KMS-11 (cell line): Measurements from ENCODE around the gene ESPNL.
"Not testable (repeated sequence)": the region's sequence is repeated elsewhere in the genome, so short reads cannot be mapped to it uniquely, and the experiment has no call there.

Source experiments
- H2AFZ ChIP-seq: fragments of 200-600 bp; sonication (generic); 2 replicates; pipeline ENCODE4 v1.6.1; 2016; ENCODE audit warnings: antibody characterized with exemption, mixed run types, low read depth
- H3K27ac ChIP-seq: fragments of 200-600 bp; sonication (generic); 2 replicates; pipeline ENCODE4 v1.6.1; 2016; ENCODE audit warnings: mild to moderate bottlenecking, mixed run types
- H3K27me3 ChIP-seq: fragments of 200-600 bp; sonication (generic); 2 replicates; pipeline ENCODE4 v1.6.1; 2017; ENCODE audit warnings: mild to moderate bottlenecking, low read depth, mixed run types, moderate library complexity; ENCODE audit not compliant: insufficient read depth
- H3K36me3 ChIP-seq: fragments of 200-600 bp; sonication (generic); 2 replicates; pipeline ENCODE4 v1.6.1; 2017; ENCODE audit warnings: mild to moderate bottlenecking, mixed run types; ENCODE audit not compliant: insufficient read depth
- H3K4me1 ChIP-seq: fragments of 200-600 bp; sonication (generic); 2 replicates; pipeline ENCODE4 v1.6.1; 2016; ENCODE audit warnings: mild to moderate bottlenecking, low read depth, mixed run types; ENCODE audit not compliant: poor library complexity, severe bottlenecking
- H3K4me2 ChIP-seq: fragments of 200-600 bp; sonication (generic); 2 replicates; pipeline ENCODE4 v1.7.0; 2016; ENCODE audit warnings: mild to moderate bottlenecking, mixed run types
- H3K4me3 ChIP-seq: fragments of 200-600 bp; sonication (generic); IDR thresholded peaks from 2 replicates; pipeline ENCODE4 v1.6.1; 2017; ENCODE audit warnings: low read depth, low read length, mixed read lengths; ENCODE audit not compliant: insufficient read depth
- H3K79me2 ChIP-seq: fragments of 200-600 bp; sonication (generic); 2 replicates; pipeline ENCODE4 v1.6.1; 2016; ENCODE audit warnings: low read depth, mixed run types; ENCODE audit not compliant: insufficient read depth
- H3K9ac ChIP-seq: fragments of 200-600 bp; sonication (generic); 2 replicates; pipeline ENCODE4 v1.6.1; 2016; ENCODE audit warnings: mild to moderate bottlenecking, mixed run types
- H4K20me1 ChIP-seq: fragments of 200-600 bp; sonication (generic); 2 replicates; pipeline ENCODE4 v1.6.1; 2016; ENCODE audit warnings: mild to moderate bottlenecking, mixed run types; ENCODE audit not compliant: insufficient read depth
- TF ChIP-seq, protein P1 (sequence below): fragments of 200-600 bp; sonication (generic); conservative IDR thresholded peaks from 2 replicates; pipeline ENCODE4 v1.6.1; 2017; ENCODE audit warnings: low read depth, mild to moderate bottlenecking, antibody characterized with exemption, low read length, moderate library complexity, mixed read lengths

The ESPNL gene

DNA sequence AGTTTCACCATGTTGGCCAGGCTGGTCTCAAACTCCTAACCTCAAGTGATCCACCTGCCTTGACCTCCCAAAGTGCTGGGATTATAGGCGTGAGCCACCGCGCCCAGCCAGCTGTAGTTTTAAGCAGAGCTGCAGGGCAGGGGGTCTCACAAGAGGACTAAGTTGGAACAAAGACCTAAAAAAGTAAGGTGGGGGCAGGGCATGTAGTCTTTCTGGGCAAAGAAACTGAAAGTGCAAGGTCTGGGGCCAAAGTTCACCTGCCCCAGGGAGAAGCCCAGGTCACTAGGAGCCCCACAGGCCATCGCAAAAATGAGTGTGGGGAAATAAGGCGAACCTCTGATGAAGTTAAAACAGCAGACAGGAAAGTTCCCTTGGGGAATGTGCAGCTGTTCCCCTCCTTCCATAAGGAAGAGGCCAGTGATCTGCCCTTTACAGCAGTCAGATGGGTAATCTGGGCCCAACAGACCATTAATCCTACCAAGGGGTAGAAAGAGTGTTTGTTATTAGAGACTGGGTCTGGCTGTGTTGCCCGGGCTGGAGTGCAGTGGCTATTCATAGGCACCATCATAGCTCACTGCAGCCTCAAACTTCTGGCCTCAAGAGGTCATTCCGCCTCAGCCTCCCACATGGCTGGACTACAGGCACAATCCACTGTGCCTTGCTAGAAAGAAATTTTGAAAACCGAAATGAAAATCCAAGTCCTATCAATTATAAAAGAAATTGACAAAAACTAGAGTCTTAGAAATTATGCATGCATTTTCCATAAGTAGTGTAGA lies 36.5 kb upstream of the ESPNL start:
- no peaks in the 10 kb centered on the region for H3K36me3 ChIP-seq
- no peak overlapping the region for H3K4me3 ChIP-seq

DNA sequence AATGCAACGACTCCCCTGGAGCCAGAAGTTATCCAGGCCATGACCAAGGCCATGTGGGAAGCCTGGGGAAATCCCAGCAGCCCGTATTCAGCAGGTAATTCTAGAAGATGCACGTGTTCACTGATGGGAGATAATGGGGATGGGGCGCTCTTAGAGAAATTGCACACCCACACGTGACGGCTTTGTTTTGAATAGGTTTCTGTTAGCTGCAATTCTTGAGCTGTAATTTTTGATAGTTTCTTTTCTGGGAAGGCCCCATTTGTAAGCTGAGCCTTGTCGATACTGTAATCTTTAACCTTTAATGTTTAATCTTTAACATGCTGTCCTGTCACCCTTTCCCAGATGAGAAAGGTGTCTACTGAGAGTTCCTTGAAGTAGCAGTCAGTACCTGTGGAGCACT lies 35.8 kb upstream of the ESPNL start:
- no peak overlapping the region for H2AFZ ChIP-seq
- no peaks in the 10 kb centered on the region for H3K27me3 ChIP-seq
- H3K4me1 ChIP-seq = peaks cover 47% of the 10 kb centered on the region
- no peak overlapping the region for H3K4me3 ChIP-seq
- TF ChIP-seq, protein P1, sequence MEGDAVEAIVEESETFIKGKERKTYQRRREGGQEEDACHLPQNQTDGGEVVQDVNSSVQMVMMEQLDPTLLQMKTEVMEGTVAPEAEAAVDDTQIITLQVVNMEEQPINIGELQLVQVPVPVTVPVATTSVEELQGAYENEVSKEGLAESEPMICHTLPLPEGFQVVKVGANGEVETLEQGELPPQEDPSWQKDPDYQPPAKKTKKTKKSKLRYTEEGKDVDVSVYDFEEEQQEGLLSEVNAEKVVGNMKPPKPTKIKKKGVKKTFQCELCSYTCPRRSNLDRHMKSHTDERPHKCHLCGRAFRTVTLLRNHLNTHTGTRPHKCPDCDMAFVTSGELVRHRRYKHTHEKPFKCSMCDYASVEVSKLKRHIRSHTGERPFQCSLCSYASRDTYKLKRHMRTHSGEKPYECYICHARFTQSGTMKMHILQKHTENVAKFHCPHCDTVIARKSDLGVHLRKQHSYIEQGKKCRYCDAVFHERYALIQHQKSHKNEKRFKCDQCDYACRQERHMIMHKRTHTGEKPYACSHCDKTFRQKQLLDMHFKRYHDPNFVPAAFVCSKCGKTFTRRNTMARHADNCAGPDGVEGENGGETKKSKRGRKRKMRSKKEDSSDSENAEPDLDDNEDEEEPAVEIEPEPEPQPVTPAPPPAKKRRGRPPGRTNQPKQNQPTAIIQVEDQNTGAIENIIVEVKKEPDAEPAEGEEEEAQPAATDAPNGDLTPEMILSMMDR = no peak
- H3K9ac ChIP-seq = no peak overlapping the region
- 0 out of 2 replicates have a peak, but pooled peaks cover 4% of the 10 kb centered on the region for H3K79me2 ChIP-seq
- no peaks in the 10 kb centered on the region for H3K36me3 ChIP-seq
- H3K4me2 ChIP-seq = no peak overlapping the region
- H4K20me1 ChIP-seq = no peaks in the 10 kb centered on the region
- H3K27ac ChIP-seq = no peak overlapping the region

More for the DNA sequence above, 36.5 kb upstream of the ESPNL start:
- Histone ChIP-seq H3K79me2 (0 out of 2 replicates have a peak, but pooled peaks cover 4% of the 10 kb centered on the region), H3K4me2 (peak overlapping the region; percentile 21; the same call in 1 of the 2 replicates), H3K27me3 (no peaks in the 10 kb centered on the region), H3K27ac (no peak overlapping the region), H3K9ac (no peak overlapping the region), H4K20me1 (no peaks in the 10 kb centered on the region), H2AFZ (no peak overlapping the region), H3K4me1 (peaks cover 39% of the 10 kb centered on the region)
- TF ChIP-seq, protein P1 = no peak

DNA sequence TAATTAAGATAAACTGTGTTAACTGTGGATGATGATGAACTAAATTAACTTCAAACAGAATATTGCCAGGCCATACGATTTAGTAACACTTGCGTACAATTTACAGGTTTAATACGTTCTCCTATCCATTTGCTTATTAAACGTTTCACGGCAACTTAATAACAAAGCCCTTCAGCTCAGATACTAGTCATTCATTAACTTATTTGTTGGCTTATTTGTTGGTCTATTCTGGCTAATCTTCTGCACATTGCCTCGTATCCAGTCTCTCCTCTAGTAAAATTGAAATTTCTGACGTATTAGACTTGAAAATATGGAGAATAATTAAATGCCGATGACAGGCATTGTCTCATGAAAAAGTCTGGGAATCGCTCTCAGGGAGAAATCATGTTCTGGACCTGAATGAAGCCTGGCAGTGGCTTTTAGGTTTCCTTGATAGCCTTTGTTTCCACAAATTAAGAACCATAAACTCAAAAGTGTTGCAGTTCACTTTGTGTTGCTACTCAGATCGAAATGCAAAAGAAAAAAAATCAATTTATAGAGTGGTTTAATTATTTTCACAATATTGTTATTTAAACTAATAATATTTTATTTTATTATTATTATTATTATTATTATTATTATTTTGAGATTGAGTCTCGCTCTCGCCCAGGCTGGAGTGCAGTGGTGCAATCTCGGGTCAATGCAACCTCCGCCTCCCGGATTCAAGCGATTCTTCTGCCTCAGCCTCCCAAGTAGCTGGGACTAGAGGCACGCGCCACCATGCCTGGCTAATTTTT lies 34.9 kb upstream of the ESPNL start:
- Histone ChIP-seq H3K4me3 (no peak overlapping the region), H3K27me3 (no peaks in the 10 kb centered on the region), H3K9ac (no peak overlapping the region), H3K27ac (no peak overlapping the region), H3K79me2 (0 out of 2 replicates have a peak, but pooled peaks cover 4% of the 10 kb centered on the region), H3K4me2 (no peak overlapping the region), H3K36me3 (no peaks in the 10 kb centered on the region), H4K20me1 (no peaks in the 10 kb centered on the region), H2AFZ (no peak overlapping the region), H3K4me1 (peaks cover 39% of the 10 kb centered on the region)
- TF ChIP-seq, protein P1 = no peak

DNA sequence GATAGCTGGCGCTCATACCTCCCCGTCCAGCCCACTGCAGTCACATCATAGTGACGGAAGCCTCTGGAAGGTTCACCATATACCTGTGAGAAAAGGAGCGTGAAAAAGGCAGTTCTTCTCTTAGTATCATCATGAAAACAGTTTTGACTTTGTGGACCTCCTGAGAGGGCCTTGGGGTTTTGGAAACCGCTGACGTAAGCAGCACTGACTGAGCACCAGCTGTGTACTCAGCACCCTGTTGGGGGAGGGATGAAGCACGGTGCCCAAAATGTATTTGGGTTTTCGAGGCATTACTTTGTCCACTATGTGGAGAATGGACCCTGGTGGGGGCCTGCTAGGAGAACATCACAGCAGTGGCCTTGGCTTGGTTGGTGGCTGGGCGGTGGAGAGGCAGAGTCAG lies 33.9 kb upstream of the ESPNL start:
- Histone ChIP-seq H3K27ac (no peak overlapping the region), H3K4me2 (no peak overlapping the region), H3K4me1 (peaks cover 39% of the 10 kb centered on the region), H3K9ac (no peak overlapping the region), H4K20me1 (no peaks in the 10 kb centered on the region), H3K27me3 (no peaks in the 10 kb centered on the region), H2AFZ (no peak overlapping the region), H3K4me3 (no peak overlapping the region), H3K79me2 (0 out of 2 replicates have a peak, but pooled peaks cover 4% of the 10 kb centered on the region), H3K36me3 (no peaks in the 10 kb centered on the region)
- TF ChIP-seq, protein P1 = no peak

DNA sequence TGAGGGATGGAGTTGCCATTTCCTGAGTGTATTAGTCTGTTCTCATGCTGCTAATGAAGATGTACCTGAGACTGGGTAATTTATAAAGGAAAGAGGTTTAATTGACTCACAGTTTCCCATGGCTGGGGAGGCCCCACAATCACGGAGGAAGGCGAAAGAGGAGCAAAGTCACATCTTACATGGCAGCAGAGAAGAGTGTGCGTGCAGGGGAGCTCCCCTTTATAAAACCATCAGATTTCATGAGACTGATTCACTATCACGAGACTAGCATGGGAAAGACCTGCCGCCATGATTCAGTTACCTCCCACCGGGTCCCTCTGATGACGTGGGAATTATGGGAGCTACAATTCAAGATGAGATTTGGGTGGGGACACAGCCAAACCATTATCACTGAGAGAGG lies 33.4 kb upstream of the ESPNL start:
- H3K4me1 ChIP-seq = peaks cover 38% of the 10 kb centered on the region
- H3K27me3 ChIP-seq, H3K9ac ChIP-seq, H3K36me3 ChIP-seq, H3K4me2 ChIP-seq, H3K4me3 ChIP-seq, H4K20me1 ChIP-seq, H3K27ac ChIP-seq, H2AFZ ChIP-seq, H3K79me2 ChIP-seq: not testable (repeated sequence)
